Transverse colon (tissue), 4 donors: Measurements from ENCODE around the gene FAM50B.

Experiments
- CTCF ChIP-seq, 5 experiments: fragments of 200-600 bp in 3 of 5; fragments of 450-650 bp in 2 of 5; sonication (generic) in 3 of 5; IDR thresholded peaks; 1 replicate in 2 of 5; 2 replicates in 3 of 5; pipeline ENCODE4 v1.5.1; 2016 to 2017; ENCODE audit warnings: antibody characterized with exemption in 5 of 5, inconsistent platforms in 3 of 5, mild to moderate bottlenecking in 2 of 5, moderate library complexity in 1 of 5
- POLR2A ChIP-seq: fragments of 450-650 bp; IDR thresholded peaks from one replicate; pipeline ENCODE4 v1.6.1; 2016; ENCODE audit warnings: antibody characterized with exemption, mild to moderate bottlenecking, moderate library complexity
- POLR2AphosphoS5 ChIP-seq, 3 donors: sonication (generic); formaldehyde crosslinking; IDR thresholded peaks; one replicate each; pipeline ENCODE4 v1.6.1; 2016; ENCODE audit warnings: antibody characterized with exemption in 3 of 3

- no peak for TF ChIP-seq CTCF (IDR thresholded peaks at IDR 0.05)
- no peak for TF ChIP-seq POLR2AphosphoS5 (IDR thresholded peaks at IDR 0.05)
- TF ChIP-seq POLR2A: no peak
Observed at GRCh38 chr6:3899061-3899460, 49.9 kb downstream of the FAM50B start.
